GM12878 (cell line): ENCODE results near the gene PDXP. TPM values are rescaled to one million over a fixed set of nuclear protein-coding genes. Genes with fewer than 3 reads are reported as not detected.

Source experiments
- ATAC-seq: fragments of 200-7000 bp; cut with Tn5 transposase; 3 replicates; pipeline ENCODE4 v1.9.1; 2020; ENCODE audit warnings: mild to moderate bottlenecking, moderate library complexity
- BruUV-seq: library from RNA; stranded (reverse); fragments of 400-500 nt; replicated peaks from 2 replicates; lab custom pipeline; 2021; lab: Mats Ljungman, UMichigan
- CTCF ChIA-PET: fragments of 300-600 bp; sonication (Branson Sonifier 250); formaldehyde crosslinking; extraction: SDS; loops from one replicate; lab custom pipeline; 2021; ENCODE audit warnings: inconsistent platforms; lab: Yijun Ruan, JAX
- POLR2A ChIA-PET: fragments of 350-600 bp; formaldehyde crosslinking; extraction: SDS; loops from one replicate; lab custom pipeline; 2021; ENCODE audit warnings: inconsistent platforms; lab: Charles Lee
- RAD21 ChIA-PET: fragments of 300-600 bp; sonication (Branson Sonifier 250); formaldehyde crosslinking; loops from one replicate; lab custom pipeline; 2023; ENCODE audit warnings: antibody characterized with exemption; ENCODE audit not compliant: unreplicated experiment; lab: Charles Lee
- SMC1A ChIA-PET: fragments of 300-600 bp; sonication (Branson Sonifier 250); formaldehyde crosslinking; loops from one replicate; lab custom pipeline; 2023; ENCODE audit not compliant: unreplicated experiment, uncharacterized antibody; lab: Charles Lee
- DNase-seq: peaks from one replicate; pipeline ENCODE4 v3.0.0-alpha.2; 2011; ENCODE audit warnings: low read depth, low spot score
- FAIRE-seq: peaks from 3 replicates; lab custom pipeline; 2011; peaks lifted over from hg19 to GRCh38; lab: Jason Lieb, UNC
- H2AFZ ChIP-seq: 2 replicates; pipeline ENCODE4 v1.6.0; 2011; ENCODE audit warnings: low read depth, low read length, control low read depth; ENCODE audit not compliant: control insufficient read depth
- H3K27ac ChIP-seq: 2 replicates; pipeline ENCODE4 v1.5.1; 2011; ENCODE audit warnings: control low read depth; ENCODE audit not compliant: control insufficient read depth, insufficient read depth
- H3K27me3 ChIP-seq, 2 experiments: replicated peaks in 1 of 2; 2 replicates each; pipeline versions ENCODE4 v1.6.0 to v1.6.1; 2011; ENCODE audit warnings: low read length in 1 of 2; ENCODE audit not compliant: control insufficient read depth in 2 of 2, insufficient read depth in 2 of 2
- H3K36me3 ChIP-seq, 2 experiments: 2 replicates each; pipeline ENCODE4 v1.5.1; 2011; ENCODE audit warnings: low read length in 1 of 2; ENCODE audit not compliant: control insufficient read depth in 2 of 2, insufficient read depth in 2 of 2
- H3K4me1 ChIP-seq: 2 replicates; pipeline ENCODE4 v1.6.1; 2011; ENCODE audit warnings: mild to moderate bottlenecking, low read length, moderate library complexity, mixed read lengths; ENCODE audit not compliant: control insufficient read depth, insufficient read depth
- H3K4me2 ChIP-seq: 2 replicates; pipeline ENCODE4 v1.6.0; 2011; ENCODE audit warnings: control low read depth; ENCODE audit not compliant: control insufficient read depth, insufficient read depth
- H3K4me3 ChIP-seq: fragments of 200-600 bp; sonication (generic); 2 replicates; pipeline ENCODE4 v1.5.1; 2016
- H3K79me2 ChIP-seq: 2 replicates; pipeline ENCODE4 v1.6.0; 2011; ENCODE audit warnings: low read length; ENCODE audit not compliant: control insufficient read depth, insufficient read depth
- H3K9ac ChIP-seq: 2 replicates; pipeline ENCODE4 v1.8.0; 2011; ENCODE audit warnings: low read length, control low read depth, mixed read lengths; ENCODE audit not compliant: control insufficient read depth, insufficient read depth
- H3K9me3 ChIP-seq: replicated peaks from 3 replicates; pipeline ENCODE4 v1.5.1; 2011; ENCODE audit warnings: mild to moderate bottlenecking, low read length; ENCODE audit not compliant: control insufficient read depth, insufficient read depth
- H4K20me1 ChIP-seq: 2 replicates; pipeline ENCODE4 v1.6.0; 2011; ENCODE audit not compliant: control insufficient read depth, insufficient read depth
- CBX3 ChIP-seq: fragments of 200-600 bp; sonication (generic); IDR thresholded peaks from 2 replicates; pipeline ENCODE4 v1.6.1; 2016; ENCODE audit warnings: low read depth, borderline replicate concordance
- CHD1 ChIP-seq: IDR thresholded peaks from 2 replicates; pipeline ENCODE4 v1.6.1; 2012; ENCODE audit warnings: low read depth, low read length, improper control_type of control experiment
- IRF4 ChIP-seq: IDR thresholded peaks from 2 replicates; pipeline ENCODE4 v1.6.1; 2011; ENCODE audit warnings: low read depth, low read length
- LARP7 ChIP-seq: fragments of 450-650 bp; IDR thresholded peaks from 2 replicates; pipeline ENCODE4 v1.6.1; 2017; ENCODE audit warnings: mild to moderate bottlenecking
- MAX ChIP-seq: IDR thresholded peaks from 2 replicates; pipeline ENCODE4 v1.6.1; 2012; ENCODE audit warnings: low read depth, low read length, improper control_type of control experiment
- MTA3 ChIP-seq: IDR thresholded peaks from 2 replicates; pipeline ENCODE4 v1.6.1; 2012; ENCODE audit warnings: low read length, inconsistent platforms, borderline replicate concordance
- MYB ChIP-seq: fragments of 150-350 bp; IDR thresholded peaks from 2 replicates; pipeline ENCODE4 v1.6.1; 2014; ENCODE audit warnings: mild to moderate bottlenecking, low read depth, low read length, borderline replicate concordance
- NRF1 ChIP-seq: conservative IDR thresholded peaks from 2 replicates; pipeline ENCODE4 v1.6.1; 2011; ENCODE audit warnings: mild to moderate bottlenecking, low read depth, low read length, improper control_type of control experiment
- PKNOX1 ChIP-seq: fragments of 450-650 bp; IDR thresholded peaks from 2 replicates; pipeline ENCODE4 v1.6.1; 2016; ENCODE audit warnings: mild to moderate bottlenecking
- PML ChIP-seq: IDR thresholded peaks from 2 replicates; pipeline ENCODE4 v1.6.1; 2012; ENCODE audit warnings: low read length, inconsistent platforms
- SREBF1 ChIP-seq: IDR thresholded peaks from 2 replicates; pipeline ENCODE4 v1.6.1; 2012; ENCODE audit warnings: mild to moderate bottlenecking, low read length
- SUPT20H ChIP-seq: IDR thresholded peaks from 2 replicates; pipeline ENCODE4 v1.6.1; 2011; ENCODE audit warnings: low read depth, mild to moderate bottlenecking, low read length, moderate library complexity, borderline replicate concordance; ENCODE audit not compliant: control insufficient read depth
- TCF7 ChIP-seq: IDR thresholded peaks from 2 replicates; pipeline ENCODE4 v1.6.1; 2014; ENCODE audit warnings: antibody characterized with exemption, borderline replicate concordance
- WRNIP1 ChIP-seq: IDR thresholded peaks from 2 replicates; pipeline ENCODE4 v1.6.1; 2011; ENCODE audit warnings: low read depth, low read length, improper control_type of control experiment, borderline replicate concordance
- ZNF274 ChIP-seq: IDR thresholded peaks from one replicate; pipeline ENCODE4 v1.8.0; 2011; ENCODE audit not compliant: insufficient read length, insufficient read depth
- WGBS: methylation state at CpG from one replicate; pipeline ENCODE4 v1.1.6; 2016; ENCODE audit warnings: low lambda C conversion rate; ENCODE audit not compliant: insufficient replicate concordance, insufficient coverage; ENCODE audit errors: missing lambda C conversion rate; 5-methylcytosine and 5-hydroxymethylcytosine counted together
- in situ Hi-C: fragments of 300-500 bp; cut with MboI; formaldehyde crosslinking; loops from 9 replicates; pipeline ENCODE4 v1.14.3; 2018; ENCODE audit warnings: mixed read lengths
- intact Hi-C: fragments of 100-400 bp; cut with micrococcal nuclease; formaldehyde crosslinking; loops from one replicate; pipeline ENCODE4 v1.14.2; 2022; ENCODE audit not compliant: unreplicated experiment
- polyA plus RNA-seq, 11 experiments: library from polyadenylated mRNA; depleted of rRNA in 4 of 11; unstranded in 6 of 11; stranded (reverse) in 5 of 11; fragments of >200 nt; fragmentation: Nextera tagmentation in 4 of 11; fragmentation: Illumina TruSeq in 1 of 11; extraction: Ambion mirVana in 4 of 11; extraction: Trizol in 1 of 11; gene quantifications; 1 replicate in 1 of 11; 2 replicates in 10 of 11; pipeline versions ENCODE4 v1.2.1 to v1.2.3, GENCODE V29; 2011 to 2016; ENCODE audit warnings: inconsistent platforms in 2 of 11, missing spikeins in 2 of 11, low read depth in 1 of 11
- total RNA-seq, 4 experiments: library from RNA; depleted of rRNA in 3 of 4; stranded (reverse); fragments of >200 nt in 3 of 4; fragmentation: Illumina TruSeq in 1 of 4; extraction: Trizol in 1 of 4; gene quantifications; 2 replicates each; pipeline versions ENCODE4 v1.2.1 to v1.2.3, GENCODE V29; 2013 to 2021
- TF ChIP-seq, protein P1 (sequence below): IDR thresholded peaks from 2 replicates; pipeline ENCODE4 v1.6.1; 2011; ENCODE audit warnings: low read depth, low read length, improper control_type of control experiment, borderline replicate concordance

Gene PDXP
- total and polyA plus RNA-seq, 10 of the 15 experiments (the other 5 are each of a cell fraction or from before 2014, with no cell fraction given), result 4.4 to 56.7 (median 34.6) TPM

GRCh38 chr22:37711490-37711889 is 53.0 kb downstream of the PDXP start (continued):
- no peak for TF ChIP-seq PKNOX1
- TF ChIP-seq CBX3, result no peak
- TF ChIP-seq CHD1, result no peak
- TF ChIP-seq TCF7, result no peak

DNA sequence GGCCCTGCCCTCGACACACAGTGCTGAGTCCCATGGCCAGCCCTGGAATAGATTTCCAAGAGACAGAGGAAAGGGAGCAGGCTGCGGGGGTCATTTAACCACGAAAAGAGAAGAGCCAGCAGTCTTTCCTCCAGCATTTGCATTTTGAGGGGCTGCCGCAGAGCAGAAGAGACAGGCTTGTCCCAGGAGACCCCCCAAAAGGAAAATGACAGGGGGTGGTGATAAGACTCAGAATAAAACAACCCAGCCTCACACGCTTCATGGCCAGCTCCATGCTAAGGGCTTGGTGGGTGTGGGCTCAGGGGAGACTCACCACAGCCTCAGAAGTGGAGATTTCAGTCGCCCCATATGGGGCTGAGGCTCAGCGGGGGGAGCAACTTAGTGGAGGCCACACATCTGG is 55.2 kb downstream of the PDXP start:
- ChIA-PET CTCF (no interaction called here), SMC1A (no interaction called here), RAD21 (no interaction called here), POLR2A (interaction anchor here (1.0 kb wide), 1 partner anchor 9 kb away, joined by 3 read pairs; no protein-coding TSS in a partner anchor)
- Histone ChIP-seq H2AFZ (no peak overlapping the region), H3K36me3 (no peaks in the 10 kb centered on the region), H3K27me3 (no peaks in the 10 kb centered on the region), H3K4me3 (no peak overlapping the region)
- intact Hi-C loops, result no loop called here
- 32% methylated on average over 7 of the region's 7 CpGs for WGBS
- TF ChIP-seq SREBF1 (no peak), WRNIP1 (no peak), PML (no peak), SUPT20H (no peak), ZNF274 (no peak), IRF4 (no peak), MYB (no peak), NRF1 (no peak), LARP7 (no peak), MAX (no peak), MTA3 (no peak)
- TF ChIP-seq, protein P1, sequence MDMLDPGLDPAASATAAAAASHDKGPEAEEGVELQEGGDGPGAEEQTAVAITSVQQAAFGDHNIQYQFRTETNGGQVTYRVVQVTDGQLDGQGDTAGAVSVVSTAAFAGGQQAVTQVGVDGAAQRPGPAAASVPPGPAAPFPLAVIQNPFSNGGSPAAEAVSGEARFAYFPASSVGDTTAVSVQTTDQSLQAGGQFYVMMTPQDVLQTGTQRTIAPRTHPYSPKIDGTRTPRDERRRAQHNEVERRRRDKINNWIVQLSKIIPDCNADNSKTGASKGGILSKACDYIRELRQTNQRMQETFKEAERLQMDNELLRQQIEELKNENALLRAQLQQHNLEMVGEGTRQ, result no peak
- TF ChIP-seq, all 136 proteins: peak for 0
- BruUV-seq, result no TSS peak
- DNase-seq (no peak), ATAC-seq (no peak), FAIRE-seq (no peak)
- Histone ChIP-seq H3K79me2 (no peaks in the 10 kb centered on the region), H3K4me1 (no peaks in the 10 kb centered on the region), H3K4me2 (no peak overlapping the region), H3K9me3 (no peaks in the 10 kb centered on the region), H4K20me1 (no peaks in the 10 kb centered on the region), H3K27ac (no peak overlapping the region), H3K9ac (no peak overlapping the region)
- in situ Hi-C loops, result no loop called here
